T-helper 2 cell treated with Interferon-gamma antibody and Interleukin-4, amounts not matched to agents 5 μg/mL and 100 μg/mL, for 36 hours (primary cell): Measurements from ENCODE around the gene INTS6.
"Not testable (repeated sequence)": the region's sequence is repeated elsewhere in the genome, so short reads cannot be mapped to it uniquely, and the experiment has no call there.

Source experiments
- DNase-seq: peaks from one replicate; pipeline ENCODE4 v3.0.0; 2021; ENCODE audit warnings: low spot score
- H3K27ac Mint-ChIP-seq: one replicate; pipeline ENCODE4 v1.8.0; 2021; ENCODE audit warnings: mild to moderate bottlenecking, mixed read lengths
- H3K27me3 Mint-ChIP-seq: one replicate; pipeline ENCODE4 v1.8.0; 2021; ENCODE audit warnings: low read depth, mixed read lengths
- H3K36me3 Mint-ChIP-seq: one replicate; pipeline ENCODE4 v1.8.0; 2021; ENCODE audit warnings: low read depth, mixed read lengths
- H3K4me1 Mint-ChIP-seq: one replicate; pipeline ENCODE4 v1.8.0; 2021; ENCODE audit warnings: low read depth, mixed read lengths
- H3K4me3 Mint-ChIP-seq: one replicate; pipeline ENCODE4 v1.8.0; 2022; ENCODE audit warnings: mild to moderate bottlenecking, moderate library complexity, mixed read lengths
- H3K9me3 Mint-ChIP-seq: one replicate; pipeline ENCODE4 v1.8.0; 2021; ENCODE audit warnings: mixed read lengths

INTS6 gene

GRCh38 chr13:51416107-51416506 lies 36.7 kb downstream of the INTS6 start:
- H3K4me1 Mint-ChIP-seq = peaks cover 20% of the 10 kb centered on the region
- H3K27me3 Mint-ChIP-seq = no peaks in the 10 kb centered on the region
- DNase-seq = no peak
- no peak overlapping the region for H3K4me3 Mint-ChIP-seq
- H3K36me3 Mint-ChIP-seq = peaks cover 65% of the 10 kb centered on the region
- peaks cover 17% of the 10 kb centered on the region for H3K9me3 Mint-ChIP-seq
- no peak overlapping the region for H3K27ac Mint-ChIP-seq

GRCh38 chr13:51415339-51415738 lies 37.5 kb downstream of the INTS6 start:
- H3K4me1 Mint-ChIP-seq = peaks cover 18% of the 10 kb centered on the region
- not testable (repeated sequence) for H3K27me3 Mint-ChIP-seq, H3K4me3 Mint-ChIP-seq, H3K27ac Mint-ChIP-seq, DNase-seq
- H3K36me3 Mint-ChIP-seq = peaks cover 67% of the 10 kb centered on the region
- H3K9me3 Mint-ChIP-seq = peaks cover 17% of the 10 kb centered on the region

GRCh38 chr13:51412431-51412830 lies 40.4 kb downstream of the INTS6 start:
- Mint-ChIP-seq H3K36me3 (peaks cover 56% of the 10 kb centered on the region), H3K27me3 (no peaks in the 10 kb centered on the region), H3K9me3 (peaks cover 17% of the 10 kb centered on the region), H3K4me3 (no peak overlapping the region), H3K4me1 (peaks cover 8% of the 10 kb centered on the region), H3K27ac (no peak overlapping the region)
- DNase-seq = no peak

GRCh38 chr13:51405176-51405575 lies 47.7 kb downstream of the INTS6 start:
- Mint-ChIP-seq H3K9me3 (no peaks in the 10 kb centered on the region), H3K27me3 (no peaks in the 10 kb centered on the region), H3K27ac (no peak overlapping the region), H3K4me3 (no peak overlapping the region), H3K36me3 (peaks cover 52% of the 10 kb centered on the region), H3K4me1 (peaks cover 17% of the 10 kb centered on the region)
- no peak for DNase-seq

- H3K4me3 Mint-ChIP-seq = no peak overlapping the region
- H3K27ac Mint-ChIP-seq = no peak overlapping the region
- no peak for DNase-seq
- H3K9me3 Mint-ChIP-seq = no peaks in the 10 kb centered on the region
- H3K27me3 Mint-ChIP-seq = no peaks in the 10 kb centered on the region
- H3K36me3 Mint-ChIP-seq = peaks cover 29% of the 10 kb centered on the region
- peaks cover 24% of the 10 kb centered on the region for H3K4me1 Mint-ChIP-seq
These were observed 55.4 kb downstream of the INTS6 start for GRCh38 chr13:51397262-51397941.

- no peak for DNase-seq
- Mint-ChIP-seq H3K36me3 (peaks cover 31% of the 10 kb centered on the region), H3K9me3 (no peaks in the 10 kb centered on the region), H3K27ac (no peak overlapping the region), H3K4me3 (no peak overlapping the region), H3K27me3 (no peaks in the 10 kb centered on the region), H3K4me1 (peaks cover 25% of the 10 kb centered on the region)
These were observed 56.5 kb downstream of the INTS6 start for GRCh38 chr13:51396352-51396751.

- H3K27me3 Mint-ChIP-seq = no peaks in the 10 kb centered on the region
- no peak overlapping the region for H3K4me3 Mint-ChIP-seq
- no peaks in the 10 kb centered on the region for H3K9me3 Mint-ChIP-seq
- peaks cover 18% of the 10 kb centered on the region for H3K4me1 Mint-ChIP-seq
- no peak overlapping the region for H3K27ac Mint-ChIP-seq
- DNase-seq = no peak
- H3K36me3 Mint-ChIP-seq = peaks cover 25% of the 10 kb centered on the region
These were observed 58.1 kb downstream of the INTS6 start for GRCh38 chr13:51394724-51395123.

- Mint-ChIP-seq H3K27me3 (no peaks in the 10 kb centered on the region), H3K36me3 (peaks cover 23% of the 10 kb centered on the region), H3K27ac (no peak overlapping the region), H3K9me3 (no peaks in the 10 kb centered on the region), H3K4me1 (no peaks in the 10 kb centered on the region), H3K4me3 (no peak overlapping the region)
- no peak for DNase-seq
These were observed 67.7 kb downstream of the INTS6 start for GRCh38 chr13:51385114-51385513.

- Mint-ChIP-seq H3K4me3 (no peak overlapping the region), H3K9me3 (no peaks in the 10 kb centered on the region), H3K36me3 (peaks cover 41% of the 10 kb centered on the region), H3K27ac (no peak overlapping the region), H3K4me1 (no peaks in the 10 kb centered on the region), H3K27me3 (no peaks in the 10 kb centered on the region)
- no peak for DNase-seq
These were observed 72.6 kb downstream of the INTS6 start for GRCh38 chr13:51380269-51380668.

GRCh38 chr13:51373451-51373850 lies 79.4 kb downstream of the INTS6 start:
- Mint-ChIP-seq H3K9me3 (no peaks in the 10 kb centered on the region), H3K27ac (no peak overlapping the region), H3K4me1 (peaks cover 5% of the 10 kb centered on the region), H3K36me3 (peaks cover 35% of the 10 kb centered on the region), H3K27me3 (no peaks in the 10 kb centered on the region), H3K4me3 (no peak overlapping the region)
- no peak for DNase-seq

- Mint-ChIP-seq H3K4me3 (no peak overlapping the region), H3K4me1 (peaks cover 5% of the 10 kb centered on the region), H3K9me3 (no peaks in the 10 kb centered on the region), H3K36me3 (peaks cover 32% of the 10 kb centered on the region), H3K27ac (no peak overlapping the region), H3K27me3 (no peaks in the 10 kb centered on the region)
- no peak for DNase-seq
These were observed 81.0 kb downstream of the INTS6 start for GRCh38 chr13:51371768-51372399.

- H3K27ac Mint-ChIP-seq = no peak overlapping the region
- no peaks in the 10 kb centered on the region for H3K27me3 Mint-ChIP-seq
- no peak for DNase-seq
- H3K9me3 Mint-ChIP-seq = no peaks in the 10 kb centered on the region
- H3K4me3 Mint-ChIP-seq = no peak overlapping the region
- peaks cover 32% of the 10 kb centered on the region for H3K36me3 Mint-ChIP-seq
- peaks cover 7% of the 10 kb centered on the region for H3K4me1 Mint-ChIP-seq
These were observed 82.0 kb downstream of the INTS6 start for GRCh38 chr13:51370811-51371210.

- Mint-ChIP-seq H3K36me3 (peaks cover 31% of the 10 kb centered on the region), H3K9me3 (no peaks in the 10 kb centered on the region), H3K4me1 (peaks cover 7% of the 10 kb centered on the region), H3K27me3 (no peaks in the 10 kb centered on the region), H3K4me3 (no peak overlapping the region), H3K27ac (peak overlapping the region; percentile 42)
- no peak for DNase-seq
These were observed 82.7 kb downstream of the INTS6 start for GRCh38 chr13:51370116-51370515.

GRCh38 chr13:51364404-51365008 lies 88.3 kb downstream of the INTS6 start:
- no peaks in the 10 kb centered on the region for H3K9me3 Mint-ChIP-seq
- peaks cover 53% of the 10 kb centered on the region for H3K36me3 Mint-ChIP-seq
- DNase-seq = no peak
- no peak overlapping the region for H3K27ac Mint-ChIP-seq
- no peaks in the 10 kb centered on the region for H3K27me3 Mint-ChIP-seq
- no peak overlapping the region for H3K4me3 Mint-ChIP-seq
- H3K4me1 Mint-ChIP-seq = peaks cover 7% of the 10 kb centered on the region
